Measurements from ENCODE around the gene KLK1. TPM values are rescaled to one million over a fixed set of nuclear protein-coding genes. Genes with fewer than 3 reads are reported as not detected.

KLK1 gene
- total and polyA plus RNA-seq, 10 of the 15 experiments (the other 5 are each of a cell fraction or from before 2014, with no cell fraction given) = 3.4 to 27.5 (median 20.2) TPM

DNA sequence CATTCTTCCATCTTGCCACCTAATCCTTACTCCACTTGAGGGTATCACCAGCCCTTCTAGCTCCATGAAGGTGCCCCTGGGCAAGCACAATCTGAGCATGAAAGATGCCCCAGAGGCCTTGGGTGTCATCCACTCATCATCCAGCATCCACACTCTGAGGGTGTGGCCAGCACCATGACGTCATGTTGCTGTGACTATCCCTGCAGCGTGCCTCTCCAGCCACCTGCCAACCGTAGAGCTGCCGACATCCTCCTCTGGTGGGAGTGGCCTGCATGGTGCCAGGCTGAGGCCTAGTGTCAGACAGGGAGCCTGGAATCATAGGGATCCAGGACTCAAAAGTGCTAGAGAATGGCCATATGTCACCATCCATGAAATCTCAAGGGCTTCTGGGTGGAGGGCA lies 28.0 kb upstream of the KLK1 start:
- 48% methylated on average over 4 of the region's 4 CpGs for WGBS (ENCODE audit: insufficient coverage, insufficient replicate concordance, low lambda C conversion rate, missing lambda C conversion rate)
- ChIA-PET CTCF (no interaction called here), POLR2A (no interaction called here), RAD21 (ENCODE audit: unreplicated experiment) (no interaction called here), SMC1A (ENCODE audit: uncharacterized antibody, unreplicated experiment) (interaction anchor here (1.7 kb wide), 1 partner anchor 8 kb away, joined by 6 read pairs; no protein-coding TSS in a partner anchor)
- ATAC-seq = no peak
- H3K79me2 ChIP-seq (ENCODE audit: control insufficient read depth, insufficient read depth, low read length) = no peaks in the 10 kb centered on the region
- DNase-seq (ENCODE audit: low read depth, low spot score) = no peak
- H3K4me3 ChIP-seq = no peak overlapping the region
- H3K36me3 ChIP-seq (ENCODE audit: control insufficient read depth in 2 of 2, insufficient read depth in 2 of 2, low read length in 1 of 2) = no peaks in the 10 kb centered on the region
- H3K27ac ChIP-seq (ENCODE audit: control insufficient read depth, insufficient read depth) = no peak overlapping the region
- in situ Hi-C loops (cut with MboI) = no loop called here
- TF ChIP-seq BMI1 (IDR thresholded peaks at IDR 0.05; ENCODE audit: borderline replicate concordance) = no peak
- TF ChIP-seq NKRF (conservative IDR thresholded peaks at IDR 0.05) = no peak
- no peak for TF ChIP-seq CHD1 (IDR thresholded peaks at IDR 0.05; ENCODE audit: low read depth, low read length)
- TF ChIP-seq SMAD5 (IDR thresholded peaks at IDR 0.05; ENCODE audit: low read depth) = no peak
- no peak for TF ChIP-seq NRF1 (conservative IDR thresholded peaks at IDR 0.05; ENCODE audit: low read depth, low read length)
- BruUV-seq (replicated peaks) = no TSS peak
- no peak overlapping the region for H3K4me2 ChIP-seq (ENCODE audit: control insufficient read depth, insufficient read depth)
- intact Hi-C loops (cut with micrococcal nuclease; ENCODE audit: unreplicated experiment) = no loop called here
- H4K20me1 ChIP-seq (ENCODE audit: control insufficient read depth, insufficient read depth) = no peaks in the 10 kb centered on the region
- no peak overlapping the region for H3K9ac ChIP-seq (ENCODE audit: control insufficient read depth, insufficient read depth, low read length)
- no peaks in the 10 kb centered on the region; the same call in 2 of the 3 replicates for H3K9me3 ChIP-seq (replicated peaks; ENCODE audit: control insufficient read depth, insufficient read depth, low read length)
- no peaks in the 10 kb centered on the region for H3K4me1 ChIP-seq (ENCODE audit: control insufficient read depth, insufficient read depth, low read length)
- FAIRE-seq = no peak
- no peak overlapping the region for H2AFZ ChIP-seq (ENCODE audit: control insufficient read depth, low read depth, low read length)
- H3K27me3 ChIP-seq (replicated peaks in 1 of 2; ENCODE audit: control insufficient read depth in 2 of 2, insufficient read depth in 2 of 2, low read length in 1 of 2) = no peaks in the 10 kb centered on the region; a peak in 1 of 4 replicates

- no TSS peak for BruUV-seq (replicated peaks)
- ChIA-PET RAD21 (ENCODE audit: unreplicated experiment) (no interaction called here), POLR2A (no interaction called here), CTCF (no interaction called here), SMC1A (ENCODE audit: uncharacterized antibody, unreplicated experiment) (no interaction called here)
- Histone ChIP-seq H3K4me2 (ENCODE audit: control insufficient read depth, insufficient read depth) (no peak overlapping the region), H3K4me1 (ENCODE audit: control insufficient read depth, insufficient read depth, low read length) (no peaks in the 10 kb centered on the region), H3K79me2 (ENCODE audit: control insufficient read depth, insufficient read depth, low read length) (no peaks in the 10 kb centered on the region), H3K4me3 (no peak overlapping the region), H3K27me3 (replicated peaks in 1 of 2; ENCODE audit: control insufficient read depth in 2 of 2, insufficient read depth in 2 of 2, low read length in 1 of 2) (no peaks in the 10 kb centered on the region; a peak in 1 of 4 replicates), H3K9me3 (replicated peaks; ENCODE audit: control insufficient read depth, insufficient read depth, low read length) (no peaks in the 10 kb centered on the region; the same call in 2 of the 3 replicates), H3K9ac (ENCODE audit: control insufficient read depth, insufficient read depth, low read length) (no peak overlapping the region), H3K27ac (ENCODE audit: control insufficient read depth, insufficient read depth) (no peak overlapping the region), H2AFZ (ENCODE audit: control insufficient read depth, low read depth, low read length) (no peak overlapping the region), H4K20me1 (ENCODE audit: control insufficient read depth, insufficient read depth) (no peaks in the 10 kb centered on the region), H3K36me3 (ENCODE audit: control insufficient read depth in 2 of 2, insufficient read depth in 2 of 2, low read length in 1 of 2) (no peaks in the 10 kb centered on the region)
- DNase-seq (ENCODE audit: low read depth, low spot score) = no peak
- no peak for FAIRE-seq
- WGBS (ENCODE audit: insufficient coverage, insufficient replicate concordance, low lambda C conversion rate, missing lambda C conversion rate) = 13% methylated on average over 3 of the region's 3 CpGs
- ATAC-seq = no peak
- intact Hi-C loops (cut with micrococcal nuclease; ENCODE audit: unreplicated experiment) (no loop called here), in situ Hi-C loops (cut with MboI) (no loop called here)
- TF ChIP-seq WRNIP1 (IDR thresholded peaks at IDR 0.05; ENCODE audit: borderline replicate concordance, low read depth, low read length) (no peak), PKNOX1 (IDR thresholded peaks at IDR 0.05) (no peak), MLLT1 (IDR thresholded peaks at IDR 0.05) (no peak), PAX8 (IDR thresholded peaks at IDR 0.05) (no peak), YY1 (IDR thresholded peaks at IDR 0.05; ENCODE audit: low read depth, low read length) (no peak), GABPA (IDR thresholded peaks at IDR 0.05; ENCODE audit: low read depth) (no peak), MYB (IDR thresholded peaks at IDR 0.05; ENCODE audit: borderline replicate concordance, low read depth, low read length) (no peak), IRF3 (IDR thresholded peaks at IDR 0.05) (no peak)
Observed at GRCh38 chr19:50850738-50851137, 27.2 kb upstream of the KLK1 start.
